Effector CD4-positive, alpha-beta T cell (primary cell): ENCODE results near the gene SEMA3G.

Experiments used
- DNase-seq: peaks from one replicate; pipeline ENCODE4 v3.0.0-alpha.2; 2020

SEMA3G gene

DNA sequence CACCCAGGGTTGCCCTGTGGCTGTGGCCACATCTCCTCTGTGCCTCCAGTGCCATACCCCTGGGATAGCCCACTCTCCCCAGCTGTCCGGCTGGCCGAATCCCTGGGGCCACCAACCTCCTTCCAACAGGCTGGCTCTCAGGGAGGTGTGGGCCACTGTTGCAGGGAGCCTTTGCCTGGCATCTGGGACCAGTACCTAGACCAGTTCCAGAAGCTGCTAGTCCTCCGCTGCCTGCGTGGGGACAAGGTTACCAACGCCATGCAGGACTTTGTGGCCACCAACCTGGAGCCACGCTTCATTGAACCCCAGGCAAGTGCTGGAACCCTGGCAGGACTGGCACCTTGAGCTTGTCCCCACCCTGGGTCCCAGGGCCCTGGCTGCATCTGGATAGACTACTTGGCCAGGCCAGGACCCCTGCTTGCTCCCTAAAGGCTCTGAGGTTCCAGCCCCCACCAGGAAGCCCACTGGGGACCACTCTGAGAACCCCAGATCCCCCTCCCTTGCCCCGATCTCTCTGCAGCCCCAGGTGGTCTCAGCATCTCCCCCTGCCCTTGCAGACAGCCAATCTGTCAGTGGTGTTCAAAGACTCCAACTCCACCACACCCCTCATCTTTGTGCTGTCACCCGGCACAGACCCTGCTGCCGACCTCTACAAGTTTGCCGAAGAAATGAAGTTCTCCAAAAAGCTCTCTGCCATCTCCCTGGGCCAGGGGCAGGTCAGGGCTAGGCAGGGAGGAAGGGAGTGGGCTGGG, 50.0 kb downstream of the SEMA3G start:
- no peak for DNase-seq

DNA sequence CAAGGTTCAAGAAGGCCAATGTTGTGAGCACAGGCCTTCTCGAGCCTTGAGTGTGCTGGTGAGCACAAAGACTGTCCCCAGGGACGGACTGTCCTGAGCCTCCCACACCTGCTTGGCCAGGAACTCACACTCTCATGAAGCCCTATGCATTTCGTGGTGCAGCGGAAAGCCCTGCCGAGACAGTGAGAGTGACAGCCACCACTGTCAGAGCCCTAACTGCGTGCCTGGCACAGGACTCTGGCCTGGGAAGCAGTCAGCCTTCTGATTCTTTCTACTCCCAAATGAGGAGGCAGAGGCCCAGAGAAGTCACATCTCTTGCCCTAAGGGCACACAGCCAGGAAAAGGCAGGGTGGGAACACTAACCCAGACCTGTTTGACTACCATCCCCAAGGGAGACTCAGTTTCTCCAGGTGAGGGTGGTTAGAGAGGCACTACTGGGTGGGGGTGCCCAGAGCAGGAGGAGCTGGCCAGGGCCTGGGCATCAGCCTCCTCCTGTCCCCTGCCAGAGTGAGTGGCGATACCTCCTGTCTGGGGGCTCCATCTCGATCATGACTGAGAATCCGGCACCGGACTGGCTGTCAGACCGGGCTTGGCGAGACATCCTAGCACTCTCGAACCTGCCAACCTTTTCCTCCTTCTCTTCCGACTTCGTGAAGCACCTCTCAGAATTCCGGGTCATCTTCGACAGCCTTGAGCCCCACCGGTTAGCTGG, 50.8 kb downstream of the SEMA3G start:
- DNase-seq = no peak

DNA sequence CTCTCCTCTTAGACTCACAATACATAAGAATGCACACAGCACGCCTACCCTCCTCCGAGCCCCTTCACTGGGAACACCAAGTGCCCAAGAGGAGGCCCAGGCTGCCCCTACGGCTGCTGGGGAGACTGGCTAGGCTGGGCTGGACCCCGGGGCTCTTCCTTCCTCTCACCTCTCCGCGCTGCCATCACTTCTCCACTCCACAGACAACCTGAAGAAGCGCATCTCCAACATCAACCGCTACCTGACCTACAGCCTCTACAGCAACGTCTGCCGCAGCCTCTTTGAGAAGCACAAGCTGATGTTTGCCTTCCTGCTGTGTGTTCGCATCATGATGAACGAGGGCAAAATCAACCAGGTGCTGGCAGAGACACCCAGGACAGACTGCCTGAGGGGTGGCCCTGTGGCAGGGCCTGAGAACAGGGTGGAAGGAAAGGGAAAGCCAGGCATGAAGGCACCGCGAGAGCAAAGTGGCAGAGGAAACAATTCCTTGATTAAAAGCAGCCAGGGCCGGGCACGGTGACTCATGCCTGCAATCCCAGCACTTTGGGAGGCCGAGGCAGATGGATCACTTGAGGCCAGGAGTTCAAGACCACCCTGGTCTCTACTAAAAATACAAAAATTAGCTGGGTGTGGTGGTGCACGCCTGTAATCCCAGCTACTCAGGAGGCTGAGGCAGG, 51.6 kb downstream of the SEMA3G start:
- no peak for DNase-seq

DNA sequence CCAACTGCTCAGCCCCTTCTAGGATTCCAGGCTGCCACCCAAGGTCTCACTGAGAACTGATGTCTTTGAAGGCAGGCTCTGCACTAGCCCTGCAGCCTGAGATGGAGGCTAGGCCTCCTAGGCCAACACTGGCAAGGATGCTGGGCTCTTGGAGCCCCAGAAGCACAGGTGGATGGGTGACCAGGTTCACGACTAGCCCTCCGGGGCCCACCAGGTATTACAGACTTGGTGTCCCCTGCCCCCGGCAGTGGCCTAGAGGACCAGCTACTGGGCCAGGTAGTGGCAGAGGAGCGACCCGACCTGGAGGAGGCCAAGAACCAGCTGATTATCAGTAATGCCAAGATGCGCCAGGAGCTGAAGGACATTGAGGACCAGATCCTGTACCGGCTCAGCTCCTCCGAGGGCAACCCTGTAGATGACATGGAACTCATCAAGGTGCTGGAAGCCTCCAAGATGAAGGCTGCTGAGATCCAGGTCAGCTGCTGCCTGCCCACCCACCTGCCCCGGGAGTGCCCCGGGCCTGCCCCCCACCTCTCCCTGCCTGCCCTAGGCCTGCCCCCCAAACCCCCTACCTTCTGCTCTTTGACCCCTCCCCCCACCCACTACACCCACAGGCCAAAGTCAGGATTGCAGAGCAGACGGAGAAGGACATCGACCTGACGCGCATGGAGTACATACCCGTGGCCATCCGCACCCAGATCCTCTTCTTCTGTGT, 52.5 kb downstream of the SEMA3G start:
- DNase-seq = no peak

DNA sequence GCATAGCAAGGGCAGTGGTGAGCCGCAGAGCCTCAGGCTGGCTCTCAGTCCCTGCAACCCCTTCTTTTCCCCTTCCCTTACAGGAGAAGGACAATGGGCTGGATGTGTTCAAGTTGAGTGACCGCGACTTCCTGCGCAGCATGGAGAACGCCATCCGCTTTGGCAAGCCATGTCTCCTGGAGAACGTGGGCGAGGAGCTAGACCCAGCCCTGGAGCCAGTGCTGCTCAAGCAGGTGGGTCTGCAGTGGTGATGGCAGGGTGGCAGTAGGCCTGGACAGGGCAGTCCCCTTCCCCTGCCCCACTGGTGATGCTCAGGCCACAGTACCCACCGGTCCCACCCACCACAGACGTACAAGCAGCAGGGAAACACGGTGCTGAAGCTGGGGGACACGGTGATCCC, 53.8 kb downstream of the SEMA3G start:
- no peak for DNase-seq

GRCh38 chr3:52388933-52389332, 56.0 kb downstream of the SEMA3G start:
- no peak for DNase-seq

- no peak for DNase-seq
Observed at GRCh38 chr3:52388348-52388821, 56.5 kb downstream of the SEMA3G start.

DNA sequence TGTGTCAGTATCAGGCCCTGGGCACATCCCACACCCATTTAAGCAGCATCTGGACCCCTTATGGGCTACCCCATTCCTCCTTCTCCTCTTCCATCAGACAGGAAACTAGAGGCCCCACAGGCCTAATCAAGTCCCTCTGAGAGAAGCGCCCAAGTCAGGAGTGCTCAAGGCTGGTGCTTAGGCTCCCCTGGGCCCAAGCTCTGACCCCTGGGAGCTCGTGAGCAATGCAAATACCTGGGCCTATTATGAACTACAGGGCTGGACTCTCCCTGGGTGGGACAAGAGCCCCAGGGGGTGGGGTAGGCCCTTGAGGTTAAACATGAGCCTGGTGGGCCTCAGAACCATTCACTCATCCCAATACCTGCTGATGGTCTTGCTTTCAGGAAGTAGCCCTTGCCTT, 57.4 kb downstream of the SEMA3G start:
- no peak for DNase-seq

DNA sequence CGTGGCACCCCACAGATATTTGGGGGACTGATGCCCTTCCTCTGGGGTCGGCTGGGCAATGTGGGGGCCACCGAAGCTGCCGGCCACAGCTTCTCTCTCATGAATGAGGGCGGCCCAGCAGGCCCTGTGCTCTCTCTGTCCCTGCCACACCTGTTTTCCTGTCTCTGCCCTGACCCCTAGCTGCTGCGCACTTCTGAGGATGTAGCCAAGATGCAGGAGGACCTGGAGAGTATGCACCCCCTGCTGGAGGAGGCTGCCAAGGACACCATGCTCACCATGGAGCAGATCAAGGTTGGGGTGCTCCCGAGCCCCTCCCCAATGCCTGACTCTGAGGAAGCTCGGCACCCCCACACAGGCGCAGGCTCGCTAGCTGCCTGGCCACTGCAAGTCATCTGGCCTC, 59.7 kb downstream of the SEMA3G start:
- DNase-seq = no peak

DNA sequence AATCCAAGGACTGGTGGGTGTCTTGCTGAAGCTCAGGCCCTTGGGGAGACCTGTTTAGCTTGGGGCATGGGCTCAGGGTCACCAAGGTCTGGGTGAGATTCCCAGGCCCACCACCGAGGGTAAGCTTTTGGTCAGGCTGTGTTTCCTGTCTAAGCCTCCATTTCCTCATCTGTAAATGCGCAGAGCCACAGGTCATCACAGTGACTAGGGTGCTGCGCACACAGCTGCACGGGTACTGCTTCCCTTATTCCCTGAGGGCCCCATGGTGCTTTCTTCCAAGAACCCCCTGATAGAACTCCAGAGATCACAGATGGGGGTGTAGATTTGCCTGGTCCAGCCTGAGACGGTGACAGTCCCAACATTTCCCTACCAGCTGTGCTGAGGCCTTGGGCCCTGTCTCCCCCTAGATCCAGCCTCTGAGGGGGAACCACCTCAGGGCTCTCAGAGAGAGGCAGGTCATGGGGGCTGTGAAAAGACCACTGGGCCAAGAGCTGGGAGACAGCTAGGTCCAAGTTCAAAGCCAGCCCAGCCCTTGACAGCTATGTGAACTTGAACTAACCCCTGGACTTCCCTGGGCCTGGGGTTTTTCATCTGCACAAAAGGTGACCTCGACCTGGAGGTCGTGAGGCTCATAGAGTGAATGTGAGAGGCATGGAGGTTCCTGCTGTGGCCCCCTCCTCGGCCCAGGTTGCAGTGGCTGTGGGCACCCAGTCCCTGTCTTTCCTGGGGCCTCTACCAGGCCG, 60.7 kb downstream of the SEMA3G start:
- DNase-seq = no peak

- no peak for DNase-seq
Observed at GRCh38 chr3:52383446-52383845, 61.5 kb downstream of the SEMA3G start.
